Measurements from ENCODE around the gene BICDL1. TPM values are rescaled to one million over a fixed set of nuclear protein-coding genes. Genes with fewer than 3 reads are reported as not detected.

The BICDL1 gene
- total RNA-seq, 1 experiment from 2014 or later, result 18.2 TPM

GRCh38 chr12:120090206-120090605, 101.2 kb downstream of the BICDL1 start:
- Histone ChIP-seq H3K27ac (ENCODE audit: low read depth, low read length) (no peak overlapping the region), H3K9ac (ENCODE audit: low read length) (no peak overlapping the region), H3K9me2 (ENCODE audit: insufficient read depth) (no peaks in the 10 kb centered on the region), H3K27me3 (ENCODE audit: insufficient read depth, low read length) (no peaks in the 10 kb centered on the region), H3K36me3 (ENCODE audit: control insufficient read depth in 1 of 2, insufficient read depth in 2 of 2, low read length in 2 of 2) (no peaks in the 10 kb centered on the region; a peak in 1 of 4 replicates), H3K4me3 (replicated peaks in 1 of 2; ENCODE audit: low read depth in 1 of 2, low read length in 2 of 2) (no peak overlapping the region), H2AFZ (ENCODE audit: low read depth, low read length, poor library complexity, severe bottlenecking) (no peak overlapping the region), H3K4me1 (ENCODE audit: control insufficient read depth in 1 of 2, insufficient read depth in 2 of 2, low read length in 2 of 2) (peaks cover 18 to 21% of the 10 kb centered on the region in 2 experiments), H3K9me3 (ENCODE audit: control insufficient read depth in 1 of 2, insufficient read depth in 1 of 2, low read depth in 1 of 2, low read length in 2 of 2) (no peaks in the 10 kb centered on the region), H4K20me1 (ENCODE audit: insufficient read depth) (no peaks in the 10 kb centered on the region), H3K4me2 (ENCODE audit: low read length) (no peak overlapping the region), H3K79me2 (ENCODE audit: insufficient read depth, low read length) (no peaks in the 10 kb centered on the region)
- DNase-seq (ENCODE audit: low read depth, low spot score), result no peak
- no TSS peak for BruUV-seq (replicated peaks)
- intact Hi-C loops (cut with micrococcal nuclease), result no loop called here
- TF ChIP-seq SIN3A (IDR thresholded peaks at IDR 0.05; ENCODE audit: low read depth), result no peak
- no peak for TF ChIP-seq MAX (IDR thresholded peaks at IDR 0.05)
- TF ChIP-seq POLR2A (IDR thresholded peaks at IDR 0.05; ENCODE audit: borderline replicate concordance, extremely low read depth, insufficient read depth, insufficient read length), result no peak
- no peak for TF ChIP-seq FOSL1 (IDR thresholded peaks at IDR 0.05; ENCODE audit: low read depth)
- no peak for TF ChIP-seq ZBTB33 (IDR thresholded peaks at IDR 0.05; ENCODE audit: extremely low read depth, insufficient replicate concordance, low read length)
- no peak for TF ChIP-seq RAD21 (IDR thresholded peaks at IDR 0.05; ENCODE audit: low read depth)
- TF ChIP-seq TCF7L2 (IDR thresholded peaks at IDR 0.05; ENCODE audit: borderline replicate concordance, extremely low read depth, insufficient read depth, insufficient read length), result no peak
- no peak for TF ChIP-seq CBX3 (IDR thresholded peaks at IDR 0.05; ENCODE audit: low read depth)
- TF ChIP-seq CEBPB (IDR thresholded peaks at IDR 0.05; ENCODE audit: low read depth), result no peak
- TF ChIP-seq SP1 (IDR thresholded peaks at IDR 0.05; ENCODE audit: low read depth), result no peak
- no peak for TF ChIP-seq EZH2phosphoT487 (IDR thresholded peaks at IDR 0.05; ENCODE audit: borderline replicate concordance)
- no peak for TF ChIP-seq ELF1 (IDR thresholded peaks at IDR 0.05; ENCODE audit: borderline replicate concordance, low read depth)
- no peak for TF ChIP-seq REST (IDR thresholded peaks at IDR 0.05; ENCODE audit: low read depth)
- TF ChIP-seq EGR1 (IDR thresholded peaks at IDR 0.05; ENCODE audit: low read depth), result no peak
- no peak for TF ChIP-seq POLR2AphosphoS5 (IDR thresholded peaks at IDR 0.05; ENCODE audit: low read depth, low read length)
- TF ChIP-seq SRF (IDR thresholded peaks at IDR 0.05; ENCODE audit: low read depth), result no peak
- TF ChIP-seq JUND (IDR thresholded peaks at IDR 0.05), result no peak
- no peak for TF ChIP-seq ATF3 (IDR thresholded peaks at IDR 0.05)
- RAD21 ChIA-PET (ENCODE audit: low non-redundant PET in 1 of 2, low total read pairs in 2 of 2, uncharacterized antibody in 2 of 2, unreplicated experiment in 2 of 2), result no interaction called here
- ATAC-seq, result no peak
- POLR2A ChIA-PET, result interaction anchor here (1.4 kb wide), 1 partner anchor 111 kb away, joined by 3 read pairs; the partner anchor contains the start of gene RPLP0
- CTCF ChIA-PET, result no interaction called here
